ENCODE data around the gene LBX1.

LBX1 gene

GRCh38 chr10:101244321-101245050 lies 15.2 kb upstream of the LBX1 start:
- DNase-seq (ENCODE audit: low read depth) = no peak

GRCh38 chr10:101241840-101242707 lies 12.8 kb upstream of the LBX1 start:
- no peak overlapping the region for H3K4me3 ChIP-seq (ENCODE audit: low read length)
- no peak for DNase-seq (ENCODE audit: low read depth)
- no peak for TF ChIP-seq CTCF (conservative IDR thresholded peaks at IDR 0.05; ENCODE audit: low read depth, low read length)

More at GRCh38 chr10:101244321-101245050, 15.2 kb upstream of the LBX1 start:
- no peak for TF ChIP-seq CTCF (conservative IDR thresholded peaks at IDR 0.05; ENCODE audit: low read depth, low read length)
- no peak overlapping the region for H3K4me3 ChIP-seq (ENCODE audit: low read length)

DNA sequence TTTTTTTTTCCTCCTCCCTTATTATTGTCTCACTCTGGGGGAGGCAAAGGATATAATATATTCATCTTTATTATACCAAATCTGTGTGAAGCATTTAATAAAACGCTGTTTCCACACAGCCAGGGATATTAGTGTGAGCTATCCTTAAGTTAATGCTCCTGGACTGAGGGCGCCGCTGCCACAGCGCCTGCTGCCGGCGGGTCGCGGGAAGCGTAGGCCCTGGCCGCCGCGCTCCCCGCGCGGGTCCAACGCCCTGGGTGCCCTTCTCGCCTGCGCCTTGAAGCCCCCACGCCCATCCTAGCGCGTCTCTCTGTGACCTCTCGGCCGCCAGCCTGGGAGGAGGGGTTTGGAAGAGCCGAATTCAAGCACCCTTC lies 9.5 kb upstream of the LBX1 start:
- TF ChIP-seq CTCF (conservative IDR thresholded peaks at IDR 0.05; ENCODE audit: low read depth, low read length) = peak; percentile 81
- no peak overlapping the region for H3K4me3 ChIP-seq (ENCODE audit: low read length)
- no peak for DNase-seq (ENCODE audit: low read depth)

DNA sequence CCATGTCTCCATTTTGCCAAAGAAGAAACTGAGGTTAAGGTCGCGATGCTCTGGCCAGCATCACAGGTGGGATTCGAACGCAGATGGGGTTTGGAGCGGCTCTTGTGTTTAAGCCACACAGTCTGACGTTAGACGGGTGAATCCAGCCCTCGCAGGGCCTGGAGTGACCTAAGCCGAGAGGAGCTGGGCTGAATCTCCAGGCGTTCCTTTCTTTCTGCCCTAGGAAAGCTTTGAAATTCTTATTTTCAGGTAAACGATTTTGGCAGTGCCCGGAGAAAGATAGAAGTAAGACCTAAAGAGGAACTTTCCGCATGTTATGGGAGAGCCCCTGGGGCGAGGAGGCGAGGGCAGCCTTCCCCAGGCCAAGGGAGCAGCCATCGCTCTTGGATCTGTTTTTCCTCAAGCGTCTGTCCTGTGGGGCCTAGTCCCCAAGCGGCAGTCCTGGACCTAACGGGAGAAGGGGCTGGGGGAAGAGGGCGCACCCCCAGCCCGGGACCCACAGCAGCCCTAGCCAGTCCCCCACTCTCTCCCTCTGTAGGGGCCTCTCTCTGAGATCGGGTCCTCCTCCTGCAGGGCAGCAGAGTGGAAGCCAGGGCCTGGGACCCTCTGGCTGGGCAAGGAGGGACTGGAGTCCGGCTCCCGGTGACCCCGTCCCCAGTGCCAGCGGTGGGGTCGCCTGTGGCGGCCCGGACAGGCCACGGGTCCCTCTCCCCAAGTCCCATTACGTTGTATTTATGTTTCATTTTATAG lies 8.9 kb upstream of the LBX1 start:
- no peak overlapping the region for H3K4me3 ChIP-seq (ENCODE audit: low read length)
- no peak for TF ChIP-seq CTCF (conservative IDR thresholded peaks at IDR 0.05; ENCODE audit: low read depth, low read length)
- DNase-seq (ENCODE audit: low read depth) = no peak

DNA sequence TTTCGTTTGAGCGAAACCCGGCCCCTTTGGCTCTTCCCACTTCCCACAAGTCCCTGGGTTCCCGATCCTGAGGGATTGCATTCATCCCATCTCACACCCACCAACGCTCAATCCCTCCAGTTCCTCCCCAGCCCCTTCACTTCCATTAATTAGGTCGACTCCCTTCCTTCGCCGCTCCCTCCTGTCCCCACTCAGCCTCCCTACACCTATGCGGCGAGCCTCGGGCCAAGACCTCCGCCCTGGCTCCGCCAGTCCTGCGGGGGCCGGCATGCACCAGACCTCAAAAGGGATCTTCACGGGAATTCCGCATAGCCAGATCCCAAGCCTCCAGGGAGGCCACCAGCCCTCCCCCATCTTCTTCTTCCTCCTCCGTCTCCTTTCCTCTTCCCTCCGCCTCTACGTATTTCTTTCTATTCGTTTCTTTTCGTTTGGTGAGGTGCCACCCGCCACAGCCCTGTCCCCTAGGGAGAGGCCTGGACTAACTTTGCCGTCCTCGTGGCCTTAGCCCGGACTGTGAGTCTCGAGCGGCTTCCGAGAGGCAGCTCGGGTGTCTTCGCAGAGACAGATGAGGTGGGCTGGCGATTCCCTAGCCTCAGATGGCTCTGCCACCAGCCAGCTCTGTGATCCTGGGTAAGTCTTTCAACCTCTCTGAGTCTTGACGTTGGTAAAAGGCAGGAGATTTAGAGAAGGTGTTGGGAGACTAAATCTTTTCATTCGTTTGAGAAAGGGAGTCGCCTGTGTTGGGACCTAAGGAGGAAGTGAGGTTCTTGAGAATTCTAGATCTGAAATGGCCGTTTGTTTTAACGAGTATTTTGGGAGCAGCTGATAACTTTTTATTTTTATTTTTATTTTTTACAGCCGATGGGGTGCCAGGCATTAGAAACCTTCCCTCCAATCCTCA lies 8.1 kb upstream of the LBX1 start:
- H3K4me3 ChIP-seq (ENCODE audit: low read length) = no peak overlapping the region
- DNase-seq (ENCODE audit: low read depth) = no peak
- TF ChIP-seq CTCF (conservative IDR thresholded peaks at IDR 0.05; ENCODE audit: low read depth, low read length) = no peak

- no peak for DNase-seq (ENCODE audit: low read depth)
- TF ChIP-seq CTCF (conservative IDR thresholded peaks at IDR 0.05; ENCODE audit: low read depth, low read length) = no peak
- H3K4me3 ChIP-seq (ENCODE audit: low read length) = no peak overlapping the region
Measured at GRCh38 chr10:101236376-101237080, 7.3 kb upstream of the LBX1 start.
